OCI-M1 (cell line): ENCODE measurements around the gene TMEM273.

Experiments used
- DNase-seq: peaks from one replicate; lab custom pipeline; 2025; lab: John Stamatoyannopoulos, UW

Gene TMEM273

DNA sequence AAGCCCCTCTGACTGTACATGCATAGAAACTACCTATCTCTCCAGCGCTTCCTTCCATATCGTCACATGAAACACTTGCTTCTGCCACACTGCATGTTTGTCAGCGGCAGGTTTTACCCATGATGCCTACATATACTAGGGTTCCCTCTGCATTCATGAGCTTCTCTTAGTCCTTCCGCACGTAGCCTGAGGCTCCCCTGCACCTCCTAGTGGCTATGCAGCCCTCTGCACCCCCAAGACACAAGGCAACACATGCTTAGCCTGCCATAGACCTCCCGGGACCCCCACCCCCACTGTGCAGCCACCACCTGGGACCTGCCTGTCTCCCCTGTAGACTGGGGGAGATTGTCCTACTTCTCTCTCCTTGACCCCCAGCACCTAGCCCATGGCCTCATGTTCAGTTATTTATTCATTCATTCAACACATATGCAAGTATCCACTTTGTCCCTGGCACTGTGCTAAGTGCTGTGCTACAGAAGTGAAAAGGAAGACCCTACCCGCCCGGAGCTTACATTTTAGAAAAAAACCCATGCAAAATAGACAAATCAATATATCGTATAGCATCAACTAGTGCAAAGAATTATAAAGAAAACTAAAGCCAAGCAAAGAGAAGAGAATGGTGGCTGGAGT lies 23.5 kb downstream of the TMEM273 start:
- DNase-seq, result peak; percentile 10

DNA sequence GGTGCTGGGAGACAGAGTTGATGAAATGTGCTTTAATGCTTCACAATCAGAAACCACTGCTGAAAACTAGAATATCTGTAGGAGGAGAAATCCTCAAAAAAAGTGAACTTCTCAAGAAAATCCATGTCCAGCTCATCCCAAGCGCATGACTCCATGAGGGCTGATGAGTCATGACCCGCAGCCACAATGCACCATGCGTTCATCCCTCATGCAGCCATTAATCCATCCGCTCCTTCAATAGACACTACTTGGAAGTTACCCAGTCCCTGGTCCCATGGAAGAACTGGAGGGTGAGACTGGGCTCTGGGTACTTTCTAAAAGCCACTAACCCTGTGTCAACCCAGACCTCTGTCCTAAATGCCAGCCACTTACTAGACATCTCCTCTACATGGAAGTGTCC lies 24.4 kb downstream of the TMEM273 start:
- no peak for DNase-seq

DNA sequence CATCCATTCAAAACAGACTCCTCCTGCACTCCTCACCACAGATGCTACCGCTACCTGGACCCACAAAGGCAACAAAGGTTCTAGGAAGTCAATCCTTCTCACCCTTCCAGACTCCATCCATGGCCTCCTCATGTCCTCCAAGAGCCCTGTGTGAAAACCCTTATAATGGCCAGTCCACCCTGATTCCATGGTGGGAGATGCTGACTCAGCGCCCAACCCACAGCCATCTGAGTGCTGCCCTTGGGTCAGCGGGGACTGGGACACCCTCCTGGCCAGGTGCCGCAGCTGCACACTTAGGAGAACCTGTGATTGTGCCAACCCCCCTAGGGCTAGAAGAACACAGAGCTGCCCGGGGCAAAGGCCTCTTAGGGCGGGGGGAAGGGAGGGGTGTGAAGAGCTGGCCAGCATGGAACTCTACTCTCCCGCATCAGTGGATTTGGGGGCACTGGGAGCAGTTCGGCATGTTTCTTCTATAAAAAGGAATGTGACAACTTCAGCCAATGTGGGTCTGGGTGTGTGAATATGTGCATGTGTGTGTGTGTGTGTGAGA lies 25.4 kb downstream of the TMEM273 start:
- no peak for DNase-seq

DNA sequence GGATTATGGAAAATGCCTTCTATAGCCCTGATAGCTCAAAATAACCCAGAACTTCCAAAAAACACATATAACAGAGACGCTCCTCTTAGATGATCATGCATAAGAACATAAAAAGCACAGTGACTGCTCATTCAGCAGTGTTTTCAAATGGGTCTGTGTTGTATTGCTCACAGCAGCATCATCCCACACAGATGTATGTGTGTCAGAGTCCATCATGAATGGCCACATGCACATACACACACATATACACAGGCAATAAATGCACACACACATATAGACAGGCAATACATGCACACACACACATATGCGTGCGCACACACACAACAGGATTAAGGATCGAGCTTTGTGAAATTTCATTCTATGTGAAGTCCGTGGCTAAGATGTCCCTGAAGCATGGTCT lies 26.1 kb downstream of the TMEM273 start:
- DNase-seq, result no peak

DNA sequence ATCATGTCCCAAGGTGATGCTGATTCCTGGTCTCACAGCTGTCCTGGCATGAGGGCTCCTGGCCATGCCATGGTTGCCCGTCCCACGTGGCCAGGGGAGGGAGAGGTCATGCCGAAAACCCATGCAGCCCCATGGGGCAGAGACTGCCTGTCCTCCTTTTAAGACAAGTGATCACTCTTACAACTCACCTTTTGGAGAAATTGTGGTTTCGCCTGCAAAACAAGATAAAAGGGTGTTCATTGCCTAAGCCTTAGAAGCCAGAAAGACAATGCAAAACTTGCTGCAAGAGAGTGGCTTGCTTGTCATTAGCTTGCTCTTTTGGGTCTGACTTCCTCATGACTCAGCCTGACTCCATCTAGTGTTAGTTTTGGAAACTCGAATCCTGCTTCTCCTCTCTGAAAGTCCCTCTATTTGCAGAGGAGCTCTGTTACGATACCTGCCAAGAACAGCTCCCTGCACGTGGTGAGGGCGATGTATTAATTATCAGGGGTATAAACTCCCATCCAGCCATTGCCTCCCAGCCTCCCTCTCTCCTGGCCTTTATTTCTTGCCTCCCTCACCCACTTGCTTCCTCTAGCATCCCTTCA lies 26.7 kb downstream of the TMEM273 start:
- peak; percentile 83 for DNase-seq

DNA sequence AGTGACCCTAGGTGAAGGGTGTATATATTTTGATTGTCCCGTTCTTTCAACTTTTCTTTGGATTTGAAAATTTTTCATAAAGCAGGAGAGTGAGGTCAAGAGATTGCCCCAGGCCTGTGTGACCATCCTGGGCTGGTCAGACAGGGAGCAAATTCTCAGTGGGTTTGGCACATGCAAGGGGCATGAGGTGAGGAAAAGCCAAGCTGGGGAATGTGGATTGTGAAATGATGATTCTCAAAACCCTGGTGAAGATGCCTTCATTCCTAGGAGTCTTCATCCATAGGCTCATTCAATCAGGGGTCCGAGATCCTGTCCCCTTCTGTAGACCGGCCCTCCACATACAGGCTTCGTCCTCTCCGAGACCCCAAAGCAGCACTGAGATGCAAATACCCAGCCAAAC lies 27.4 kb downstream of the TMEM273 start:
- no peak for DNase-seq

DNA sequence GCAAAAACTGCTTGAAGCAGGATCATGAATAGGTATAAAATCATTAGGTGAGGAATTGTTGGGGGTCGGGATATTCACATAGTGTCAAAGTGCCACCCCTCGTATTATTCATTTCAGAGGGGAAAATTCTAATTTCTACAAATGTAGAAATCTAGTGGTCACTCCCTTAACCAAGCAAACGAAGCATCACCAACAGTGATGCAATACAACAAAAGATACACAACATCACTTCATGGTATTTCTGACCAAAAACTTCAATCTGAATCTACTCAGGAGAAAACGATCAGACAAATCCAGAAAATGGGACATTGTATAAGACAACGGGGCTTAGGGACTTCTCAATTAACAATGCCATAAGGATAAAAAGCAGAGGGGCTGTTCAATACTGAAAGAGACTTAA lies 28.1 kb downstream of the TMEM273 start:
- no peak for DNase-seq

DNA sequence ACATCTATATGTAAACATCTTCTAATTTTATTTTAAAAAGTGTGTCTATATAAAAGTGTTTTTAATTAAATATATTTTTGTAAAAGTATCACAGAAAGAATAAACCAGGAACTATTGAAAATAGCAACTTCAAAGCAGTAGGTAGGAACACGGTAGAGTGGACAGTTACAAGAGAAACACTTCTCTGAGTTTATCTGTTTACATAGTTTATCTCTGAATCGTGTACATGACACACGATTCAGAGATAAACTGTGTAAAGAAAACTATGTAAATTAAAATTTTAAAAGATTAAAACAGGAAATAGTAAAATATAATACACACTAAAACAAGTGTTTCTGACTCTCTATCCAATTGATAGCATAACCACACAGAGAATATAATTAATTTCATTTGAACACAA lies 29.3 kb downstream of the TMEM273 start:
- DNase-seq, result no peak

DNA sequence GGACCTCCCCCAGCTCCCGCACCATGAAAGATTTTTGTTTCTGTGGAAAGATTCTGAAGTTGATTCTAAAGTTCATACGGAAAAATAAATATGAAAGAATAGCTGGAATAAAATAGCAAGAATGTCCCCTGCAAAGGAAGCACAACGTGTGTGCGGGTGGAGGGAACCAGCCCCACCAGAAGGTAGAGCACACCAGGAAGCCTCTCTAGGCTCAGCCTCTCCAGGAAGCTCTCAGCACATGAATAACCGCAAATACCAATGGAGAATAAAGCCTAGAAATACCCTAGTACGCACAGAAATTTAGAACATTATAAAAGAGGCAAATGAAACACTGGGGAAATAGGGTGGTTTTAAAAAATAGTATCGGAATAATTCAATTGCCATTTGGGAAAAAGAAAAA lies 29.8 kb downstream of the TMEM273 start:
- no peak for DNase-seq

DNA sequence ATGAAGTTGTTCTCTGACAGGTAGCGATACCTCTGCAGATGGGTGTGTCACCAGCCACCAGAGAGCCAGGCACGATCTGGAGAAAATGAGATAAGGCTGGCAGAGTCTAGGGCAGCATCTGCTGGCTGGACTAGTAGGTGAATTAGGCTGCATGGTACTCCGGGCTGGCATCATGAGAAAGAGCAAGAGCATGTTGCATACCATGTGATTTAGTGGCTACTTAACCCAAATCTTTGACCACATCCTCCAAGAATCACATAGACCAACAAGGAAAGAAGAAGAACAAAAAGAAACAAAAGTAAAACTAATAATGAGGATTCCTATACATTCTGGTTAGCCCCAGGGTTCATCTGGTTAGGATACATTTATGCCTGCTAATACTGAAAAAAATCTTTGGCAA lies 31.0 kb downstream of the TMEM273 start:
- no peak for DNase-seq

DNA sequence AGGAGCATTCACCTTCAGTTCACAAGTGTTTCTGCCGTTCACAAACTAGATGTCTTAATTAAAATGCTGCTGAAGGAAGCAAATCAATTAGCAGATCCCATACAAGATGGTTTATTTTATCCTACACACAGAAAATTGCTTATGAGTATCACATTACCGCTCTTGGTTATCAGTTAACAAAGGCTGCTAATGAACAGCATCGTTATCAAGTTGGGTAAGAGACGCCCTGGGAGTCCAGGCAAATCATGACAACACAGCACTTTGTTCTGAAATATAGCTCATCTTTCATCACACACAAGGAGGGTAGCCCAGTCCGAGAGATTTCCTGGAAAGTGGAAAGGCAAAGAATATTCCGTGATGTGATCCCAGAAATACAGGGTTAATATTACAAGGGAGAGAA lies 33.5 kb downstream of the TMEM273 start:
- no peak for DNase-seq

DNA sequence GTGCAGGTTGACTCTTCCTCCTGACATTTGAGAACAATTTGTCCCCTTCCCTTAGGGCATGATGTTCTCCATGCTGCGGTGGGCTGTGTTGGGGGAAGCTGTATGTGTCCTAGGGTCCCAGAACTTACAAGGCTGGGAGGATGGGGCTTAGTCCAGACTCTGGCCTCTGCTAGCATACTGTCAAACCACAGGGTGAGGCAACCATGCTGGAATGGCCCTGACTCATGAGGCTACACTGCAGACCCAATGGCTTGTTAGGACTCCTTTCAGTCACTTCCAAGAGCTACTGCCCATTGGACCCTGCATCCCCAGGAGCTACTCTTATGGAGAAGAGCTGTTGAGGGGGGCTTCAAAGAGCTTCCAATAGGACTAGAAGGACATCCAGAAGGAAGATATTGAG lies 34.2 kb downstream of the TMEM273 start:
- peak; percentile 14 for DNase-seq

DNA sequence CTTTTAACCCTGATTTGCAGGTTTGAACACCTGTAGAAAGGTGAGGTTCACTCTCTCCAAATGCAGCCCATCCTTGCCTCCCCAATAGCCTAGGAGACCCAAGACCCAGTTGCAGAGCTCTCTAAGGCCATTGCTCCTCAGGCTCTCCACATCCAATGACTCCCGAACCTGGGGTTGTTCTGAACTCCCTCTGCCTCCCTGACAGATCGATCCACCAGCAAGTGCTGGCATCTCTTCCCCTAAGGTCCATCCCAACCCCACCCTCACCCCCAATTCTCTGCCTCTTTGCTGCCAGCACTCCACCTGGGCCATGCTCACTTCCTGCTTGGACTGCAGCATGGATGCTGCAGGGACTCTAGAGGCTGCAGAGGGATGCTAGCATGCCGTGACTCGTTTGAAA lies 35.1 kb downstream of the TMEM273 start:
- DNase-seq, result no peak

DNA sequence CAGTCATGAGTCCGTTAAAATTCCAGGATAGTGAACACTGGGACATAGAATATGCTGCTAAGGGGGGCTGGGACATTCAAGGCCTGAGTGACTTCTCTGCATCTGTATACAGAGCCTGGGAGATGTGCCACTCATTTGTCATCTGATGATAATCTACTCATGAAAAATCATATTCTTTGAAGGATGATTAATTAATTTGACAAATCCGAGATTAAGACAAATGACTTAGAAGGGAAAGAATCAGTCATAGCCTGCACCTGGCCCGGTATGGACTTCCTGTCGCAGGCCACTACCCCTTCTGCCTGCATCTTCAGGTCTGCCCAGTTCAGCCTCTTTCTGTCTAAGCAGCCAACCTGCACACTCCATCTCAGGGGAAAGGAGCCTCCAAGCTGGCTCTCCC lies 35.5 kb downstream of the TMEM273 start:
- DNase-seq, result no peak

DNA sequence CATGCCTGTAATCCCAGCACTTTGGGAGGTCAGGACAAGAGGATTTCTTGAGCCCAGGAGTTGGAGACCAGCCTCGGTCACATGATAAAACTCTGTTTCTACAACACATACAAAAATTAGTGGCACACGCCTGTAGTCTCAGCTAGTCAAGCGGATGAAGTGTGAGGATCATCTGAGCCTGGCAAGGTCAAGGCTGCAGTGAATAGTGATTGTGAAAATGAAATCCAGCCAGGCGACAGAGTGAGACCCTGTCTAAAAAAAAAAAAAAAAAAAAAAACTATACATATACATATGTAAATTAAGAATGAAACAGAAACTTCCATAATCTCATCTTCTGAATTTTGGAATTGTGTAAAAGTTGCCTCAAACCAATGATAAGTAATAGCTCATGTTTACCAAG lies 36.2 kb downstream of the TMEM273 start:
- DNase-seq, result no peak

DNA sequence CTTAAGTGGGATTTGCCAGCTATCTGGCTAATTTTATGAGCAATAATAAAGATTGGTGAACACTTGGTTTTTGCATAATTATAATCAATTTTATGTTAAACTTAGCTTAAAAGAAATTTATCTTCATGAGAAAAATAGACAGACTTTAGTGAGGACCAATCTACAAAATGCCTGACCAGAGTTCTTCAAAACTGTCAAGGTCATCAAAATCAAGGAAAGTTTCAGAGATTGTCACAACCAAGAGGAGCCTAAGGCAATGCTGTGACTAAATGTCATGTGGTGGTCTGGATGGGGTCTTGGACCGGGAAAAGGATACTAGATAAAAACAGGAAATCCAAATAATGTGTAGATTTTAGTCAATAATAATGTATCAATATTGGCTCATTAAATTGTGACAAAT lies 36.7 kb downstream of the TMEM273 start:
- DNase-seq, result no peak

DNA sequence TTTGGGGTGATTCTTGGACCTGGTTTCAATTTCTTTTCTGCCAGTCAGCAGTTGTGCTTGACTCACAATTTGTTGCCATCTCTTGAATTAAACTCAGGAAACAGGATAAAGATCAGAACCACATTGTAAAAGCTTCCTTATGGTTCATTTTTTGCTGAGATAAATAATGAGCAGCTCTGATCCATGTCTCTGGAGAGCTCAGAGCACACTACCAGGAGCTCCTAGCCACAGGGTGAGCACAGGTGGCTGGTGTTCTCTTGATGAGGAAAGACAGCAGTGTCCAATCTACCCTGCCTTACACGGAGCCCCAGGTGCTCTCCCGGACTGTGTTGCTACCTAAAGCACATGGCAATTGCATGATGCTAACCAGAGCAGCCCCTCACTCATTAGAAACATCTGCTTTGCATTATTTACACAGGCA lies 37.2 kb downstream of the TMEM273 start:
- peak; percentile 8 for DNase-seq

DNA sequence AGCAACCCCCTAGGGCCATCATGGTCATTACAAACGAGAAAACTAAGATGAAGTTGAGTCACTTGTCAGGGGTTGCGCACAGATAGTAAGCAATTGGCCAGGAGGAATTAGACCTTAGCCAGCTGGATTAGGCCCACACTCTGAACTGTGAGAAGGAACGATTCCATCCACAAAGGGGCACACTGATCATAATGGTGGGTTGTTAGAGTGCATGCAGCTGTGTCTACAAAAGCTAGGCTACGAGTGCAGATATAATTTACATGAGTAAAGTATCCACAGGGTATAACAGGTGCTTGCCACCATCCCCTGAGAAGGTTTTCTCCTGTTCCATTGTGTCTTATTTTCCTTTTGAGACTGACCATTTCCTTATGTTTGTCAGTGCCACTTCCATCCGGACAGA lies 37.8 kb downstream of the TMEM273 start:
- DNase-seq, result no peak

DNA sequence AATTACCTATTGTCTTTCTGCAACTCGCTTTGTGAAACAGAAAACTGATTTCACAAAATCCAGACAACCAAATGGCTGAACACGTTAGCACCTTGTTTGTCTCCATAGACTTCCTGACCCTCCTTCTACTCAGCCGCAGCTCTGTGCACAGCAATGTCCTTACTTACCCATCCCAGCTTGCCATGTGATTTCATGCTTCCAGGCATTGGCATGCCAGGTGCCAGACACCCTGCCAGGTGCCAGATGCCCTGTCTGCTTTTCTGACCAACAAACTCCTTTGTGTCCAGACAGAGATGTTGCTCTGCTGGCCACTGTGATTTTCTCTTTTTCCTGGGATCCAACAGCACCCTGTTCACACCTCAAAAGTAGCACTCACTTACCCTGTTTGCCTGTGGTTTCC lies 38.3 kb downstream of the TMEM273 start:
- DNase-seq, result no peak

DNA sequence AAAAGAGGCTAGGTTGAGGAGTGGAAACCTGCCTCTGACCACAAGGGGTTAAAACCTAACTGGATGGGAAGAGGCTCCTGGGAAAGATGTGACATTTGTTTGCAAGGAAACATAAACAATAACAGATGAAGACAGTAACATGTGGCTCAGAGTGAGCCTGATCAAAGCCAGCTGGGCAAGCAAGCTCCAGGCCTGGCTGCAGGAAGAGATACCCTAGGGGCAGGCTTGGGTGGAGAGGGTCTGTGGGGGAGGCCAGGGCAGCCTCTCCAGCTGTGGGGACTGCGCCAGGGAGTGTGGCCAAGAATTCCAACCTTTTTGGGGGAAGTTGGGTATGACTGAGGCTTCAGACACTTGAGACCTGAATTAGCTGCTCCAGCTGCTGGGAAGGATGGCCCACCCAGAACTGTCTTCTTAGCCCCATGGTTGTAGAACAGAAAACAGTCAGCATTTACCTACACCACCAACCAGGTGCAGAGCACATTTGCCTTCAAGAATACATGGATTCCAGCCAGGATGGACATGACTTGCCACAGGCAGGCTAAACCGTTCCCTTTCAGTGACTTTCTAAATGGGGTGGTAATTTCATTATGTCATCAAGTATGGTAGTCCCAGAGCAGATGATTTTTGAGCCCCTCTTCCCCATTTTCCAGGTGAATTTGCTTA lies 44.0 kb downstream of the TMEM273 start:
- no peak for DNase-seq

DNA sequence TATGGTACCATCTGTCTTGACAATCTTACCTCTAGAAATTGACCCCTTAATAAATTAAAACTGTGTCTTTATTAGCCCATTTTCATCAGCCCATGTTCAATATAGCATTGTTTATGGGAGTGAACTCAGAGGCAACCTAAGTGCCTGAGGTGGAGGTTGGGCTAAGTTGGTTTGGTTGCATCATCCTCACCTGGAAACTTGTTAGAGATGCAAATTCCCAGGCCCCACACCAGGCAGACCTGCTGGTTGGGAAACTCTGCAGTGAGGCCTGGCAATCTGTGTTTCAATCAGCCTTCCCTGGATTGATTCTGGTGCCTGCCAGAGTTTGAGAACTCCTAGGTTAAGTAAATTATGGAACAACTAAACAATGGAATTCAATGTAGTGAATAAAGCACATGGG lies 44.9 kb downstream of the TMEM273 start:
- DNase-seq, result no peak

DNA sequence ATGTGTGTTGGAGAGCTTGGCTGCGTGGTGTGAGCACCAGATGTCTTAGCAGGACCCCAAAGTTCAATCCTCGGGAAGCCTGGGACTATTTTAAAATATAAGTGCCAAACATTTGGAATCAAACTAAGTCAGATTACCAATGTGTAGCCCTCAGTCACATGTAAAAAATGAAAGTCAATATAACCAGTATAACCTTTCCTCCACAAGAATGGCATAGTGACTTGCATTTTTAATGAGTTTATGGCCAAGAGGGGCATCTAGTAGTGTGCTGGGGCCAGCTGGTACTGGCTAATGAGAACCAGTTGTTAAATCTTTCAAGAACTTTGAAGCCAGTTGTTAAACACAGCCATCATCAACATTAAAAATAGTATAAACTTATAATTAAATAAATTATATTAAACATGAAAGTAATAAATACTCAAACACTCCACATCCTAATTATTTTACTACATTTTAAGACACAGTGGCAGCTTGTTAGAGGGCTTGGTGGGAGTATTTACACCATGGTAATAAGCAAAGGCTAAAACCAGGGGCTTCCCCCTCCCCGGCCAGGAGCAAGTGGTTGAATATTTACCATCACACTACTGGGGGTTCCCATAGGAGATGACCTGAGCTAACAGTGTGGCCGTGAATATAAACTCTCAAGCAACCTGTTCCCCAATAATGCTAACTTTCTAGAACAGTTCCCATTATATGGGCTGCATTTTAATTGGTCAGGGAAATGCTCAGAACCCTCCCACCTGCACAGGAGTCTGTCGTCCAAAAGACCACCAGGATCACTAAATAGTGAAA lies 46.5 kb downstream of the TMEM273 start:
- DNase-seq, result peak; percentile 15
